IMR-90 (cell line): ENCODE measurements around the gene NPIPA5. TPM values are rescaled to one million over a fixed set of nuclear protein-coding genes. Genes with fewer than 3 reads are reported as not detected.
"Not testable (repeated sequence)": the region's sequence is repeated elsewhere in the genome, so short reads cannot be mapped to it uniquely, and the experiment has no call there.

Experiments
- ATAC-seq: fragments of 200-7000 bp; cut with Tn5 transposase; 2 replicates; pipeline ENCODE4 v1.9.1; 2020; ENCODE audit warnings: low read depth, mild to moderate bottlenecking, moderate library complexity
- BruUV-seq: library from RNA; stranded (reverse); fragments of 400-500 nt; replicated peaks from 2 replicates; lab custom pipeline; 2021; lab: Mats Ljungman, UMichigan
- CTCF ChIA-PET: fragments of 300-600 bp; formaldehyde crosslinking; extraction: SDS; loops from one replicate; lab custom pipeline; 2021; ENCODE audit warnings: antibody characterized with exemption; lab: Yijun Ruan, JAX
- POLR2A ChIA-PET: fragments of 300-600 bp; sonication (Branson Sonifier 250); formaldehyde crosslinking; loops from one replicate; lab custom pipeline; 2022; ENCODE audit warnings: antibody characterized with exemption; ENCODE audit not compliant: unreplicated experiment; lab: Charles Lee
- DNase-seq: peaks from one replicate; pipeline ENCODE4 v3.0.0; 2013
- H2AFZ ChIP-seq: replicated peaks from 2 replicates; pipeline ENCODE3; 2013; ENCODE audit warnings: low read length, mild to moderate bottlenecking; ENCODE audit not compliant: poor library complexity
- H2AK5ac ChIP-seq: 2 replicates; pipeline ENCODE4 v1.6.1; 2013; ENCODE audit warnings: low read depth, low read length, inconsistent platforms
- H2AK9ac ChIP-seq: replicated peaks from 2 replicates; pipeline ENCODE3; 2013; ENCODE audit warnings: mild to moderate bottlenecking, low read depth, low read length, moderate library complexity; ENCODE audit not compliant: poor library complexity
- H2BK120ac ChIP-seq: 2 replicates; pipeline ENCODE4 v1.6.1; 2013; ENCODE audit warnings: low read depth, low read length, inconsistent platforms
- H2BK15ac ChIP-seq: 3 replicates; pipeline ENCODE4 v1.6.1; 2013; ENCODE audit warnings: low read depth, low read length, inconsistent platforms
- H2BK20ac ChIP-seq: 2 replicates; pipeline ENCODE4 v1.6.1; 2013; ENCODE audit warnings: low read depth, mild to moderate bottlenecking, inconsistent platforms, low read length, moderate library complexity
- H2BK5ac ChIP-seq: 2 replicates; pipeline ENCODE4 v1.6.1; 2013; ENCODE audit warnings: mild to moderate bottlenecking, low read depth, low read length, inconsistent platforms; ENCODE audit not compliant: poor library complexity, severe bottlenecking
- H3K14ac ChIP-seq: replicated peaks from 2 replicates; pipeline ENCODE4 v1.6.1; 2013; ENCODE audit warnings: low read depth, low read length, inconsistent platforms
- H3K18ac ChIP-seq: 2 replicates; pipeline ENCODE4 v1.6.1; 2013; ENCODE audit warnings: low read depth, low read length, control low read depth
- H3K23ac ChIP-seq: 2 replicates; pipeline ENCODE4 v1.6.1; 2013; ENCODE audit warnings: low read depth, low read length, inconsistent platforms
- H3K27ac ChIP-seq: 2 replicates; pipeline ENCODE4 v1.5.1; 2013; ENCODE audit warnings: mild to moderate bottlenecking, control low read depth, low read length; ENCODE audit not compliant: insufficient read depth
- H3K27me3 ChIP-seq: 2 replicates; pipeline ENCODE4 v1.6.1; 2013; ENCODE audit warnings: low read length; ENCODE audit not compliant: control insufficient read depth, insufficient read depth
- H3K36me3 ChIP-seq: 2 replicates; pipeline ENCODE4 v1.6.1; 2013; ENCODE audit warnings: low read length, mixed read lengths; ENCODE audit not compliant: control insufficient read depth, insufficient read depth
- H3K4ac ChIP-seq: 2 replicates; pipeline ENCODE4 v1.6.1; 2013; ENCODE audit warnings: low read depth, low read length, inconsistent platforms
- H3K4me1 ChIP-seq: 2 replicates; pipeline ENCODE4 v1.6.1; 2013; ENCODE audit warnings: low read length, mixed read lengths; ENCODE audit not compliant: control insufficient read depth, insufficient read depth
- H3K4me2 ChIP-seq: 2 replicates; pipeline ENCODE4 v1.6.1; 2013; ENCODE audit warnings: low read depth, mild to moderate bottlenecking, control low read depth, low read length, moderate library complexity
- H3K4me3 ChIP-seq: 2 replicates; pipeline ENCODE4 v1.5.1; 2013; ENCODE audit warnings: low read depth, mild to moderate bottlenecking, control low read depth, low read length, moderate library complexity; ENCODE audit not compliant: insufficient read depth
- H3K56ac ChIP-seq: 2 replicates; pipeline ENCODE4 v1.6.1; 2013; ENCODE audit warnings: low read length, inconsistent platforms; ENCODE audit not compliant: insufficient read depth; ENCODE audit errors: extremely low read depth
- H3K79me1 ChIP-seq, 2 experiments: 2 replicates each; pipeline ENCODE4 v1.6.1; 2013; ENCODE audit warnings: low read length in 2 of 2, inconsistent platforms in 1 of 2, low read depth in 1 of 2
- H3K9ac ChIP-seq: 2 replicates; pipeline ENCODE4 v1.6.1; 2013; ENCODE audit warnings: low read depth, low read length, control low read depth
- H3K9me1 ChIP-seq: 2 replicates; pipeline ENCODE4 v1.6.1; 2013; ENCODE audit warnings: low read length, inconsistent platforms; ENCODE audit not compliant: insufficient read depth
- H3K9me3 ChIP-seq: 2 replicates; pipeline ENCODE4 v1.6.1; 2013; ENCODE audit warnings: low read length; ENCODE audit not compliant: control insufficient read depth, insufficient read depth
- H4K20me1 ChIP-seq: 2 replicates; pipeline ENCODE4 v1.6.1; 2013; ENCODE audit warnings: low read length, inconsistent platforms; ENCODE audit not compliant: insufficient read depth
- H4K5ac ChIP-seq: 2 replicates; pipeline ENCODE4 v1.6.1; 2013; ENCODE audit warnings: mild to moderate bottlenecking, low read depth, low read length, control low read depth
- H4K8ac ChIP-seq, 2 experiments: 2 replicates each; pipeline ENCODE4 v1.6.1; 2013; ENCODE audit warnings: low read depth in 2 of 2, low read length in 2 of 2, control low read depth in 1 of 2, inconsistent platforms in 1 of 2
- H4K91ac ChIP-seq: 2 replicates; pipeline ENCODE4 v1.6.1; 2013; ENCODE audit warnings: low read depth, low read length, inconsistent platforms; ENCODE audit not compliant: insufficient read depth
- WGBS, 2 experiments: methylation state at CpG; one replicate each; pipeline versions ENCODE4 v1.1.5 to v1.1.7; 2013; ENCODE audit warnings: missing lambda C conversion rate in 2 of 2; ENCODE audit not compliant: insufficient read length in 1 of 2; ENCODE audit errors: extremely low coverage in 2 of 2; 5-methylcytosine and 5-hydroxymethylcytosine counted together
- dilution Hi-C: fragments of 300-500 bp; cut with HindIII; formaldehyde crosslinking; loops from one replicate; pipeline ENCODE4 v1.14.3; 2018; ENCODE audit warnings: low sequenced_read_pairs; ENCODE audit not compliant: unreplicated experiment
- in situ Hi-C: fragments of 300-500 bp; cut with MboI; formaldehyde crosslinking; loops from 3 replicates; pipeline ENCODE4 v1.14.3; 2019; ENCODE audit warnings: low sequenced_read_pairs, inconsistent platforms, mixed read lengths
- intact Hi-C: fragments of 100-400 bp; cut with micrococcal nuclease; formaldehyde crosslinking; loops from 2 replicates; pipeline ENCODE4 v1.10.0; 2022
- polyA plus RNA-seq, 3 experiments: library from polyadenylated mRNA; depleted of rRNA; stranded (reverse); fragments of >200 nt; gene quantifications; 2 replicates each; pipeline ENCODE4 v1.2.3, GENCODE V29; 2012; ENCODE audit warnings: low replicate concordance in 1 of 3
- total RNA-seq: library from RNA; depleted of rRNA; stranded (reverse); fragments of >200 nt; gene quantifications from 2 replicates; pipeline ENCODE4 v1.2.3, GENCODE V29; 2012

NPIPA5 gene
- total and polyA plus RNA-seq, 2 of the 4 experiments (the other 2 are of a cell fraction), result 1.3 TPM; not detected in 1

DNA sequence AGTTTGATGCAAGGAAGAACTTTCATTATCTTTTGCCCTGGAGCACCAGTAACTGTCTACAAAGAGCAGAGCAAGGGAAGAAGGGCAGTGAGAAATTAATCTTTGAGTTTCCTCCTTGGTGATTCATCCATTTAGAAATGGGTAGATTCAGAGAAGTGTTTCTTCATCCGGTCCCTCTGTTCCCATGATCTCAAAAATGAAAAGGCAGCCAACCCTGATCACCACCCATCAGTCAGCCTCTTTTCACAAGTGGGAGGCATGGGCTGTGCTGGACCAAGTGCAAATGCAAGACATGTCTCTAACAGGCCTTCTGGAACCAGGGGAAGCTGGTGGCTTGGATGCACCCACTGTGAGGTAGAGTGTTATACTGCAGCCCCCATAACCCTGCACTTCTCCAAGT, 35.8 kb downstream of the NPIPA5 start:
- H3K9me1 ChIP-seq, H2AK9ac ChIP-seq, H2AK5ac ChIP-seq, H3K23ac ChIP-seq, POLR2A ChIA-PET, H2AFZ ChIP-seq, in situ Hi-C loops, H3K9ac ChIP-seq, H3K79me1 ChIP-seq, H3K56ac ChIP-seq, DNase-seq, H4K91ac ChIP-seq, H2BK20ac ChIP-seq, H3K9me3 ChIP-seq, H4K8ac ChIP-seq, H2BK120ac ChIP-seq, H3K36me3 ChIP-seq, dilution Hi-C loops, H3K4me1 ChIP-seq, H3K18ac ChIP-seq, H4K20me1 ChIP-seq, ATAC-seq, H3K4ac ChIP-seq, BruUV-seq, H3K27me3 ChIP-seq, H2BK15ac ChIP-seq, H3K4me3 ChIP-seq, CTCF ChIA-PET, H3K4me2 ChIP-seq, intact Hi-C loops, H3K27ac ChIP-seq, H3K14ac ChIP-seq, H2BK5ac ChIP-seq, H4K5ac ChIP-seq: not testable (repeated sequence)
- WGBS, 2 experiments, result no CpG with 5 or more reads among the region's 1 CpG

DNA sequence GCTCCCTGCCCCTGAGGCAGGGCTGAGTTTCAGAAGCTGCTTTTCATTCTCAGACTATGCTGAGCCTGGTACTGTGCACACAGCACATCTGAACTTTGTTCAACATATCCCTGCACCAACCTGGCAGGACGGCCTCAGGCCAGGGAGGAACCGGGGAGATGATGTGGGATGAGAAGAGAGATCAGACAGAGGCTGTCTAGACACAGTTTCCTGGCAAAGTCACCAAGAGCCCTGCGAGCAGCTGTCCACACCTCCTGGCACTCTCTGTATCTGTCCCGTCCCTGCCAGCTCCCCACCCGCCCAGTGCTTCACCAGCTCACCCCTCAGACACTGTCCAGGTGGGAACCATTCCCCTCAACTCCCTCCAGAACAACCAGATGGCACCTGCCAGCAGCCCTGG, 39.1 kb downstream of the NPIPA5 start:
- H3K4me3 ChIP-seq, ATAC-seq, H4K20me1 ChIP-seq, H3K9me1 ChIP-seq, H2BK20ac ChIP-seq, H3K4me1 ChIP-seq, H3K27me3 ChIP-seq, H2BK5ac ChIP-seq, H3K18ac ChIP-seq, H2AK9ac ChIP-seq, POLR2A ChIA-PET, H2BK15ac ChIP-seq, DNase-seq, H3K56ac ChIP-seq, H3K9ac ChIP-seq, in situ Hi-C loops, H2BK120ac ChIP-seq, intact Hi-C loops, H2AK5ac ChIP-seq, H3K36me3 ChIP-seq, BruUV-seq, dilution Hi-C loops, H3K4me2 ChIP-seq, H4K91ac ChIP-seq, H3K9me3 ChIP-seq, H3K4ac ChIP-seq, H3K27ac ChIP-seq, H3K79me1 ChIP-seq, CTCF ChIA-PET, H3K23ac ChIP-seq, H4K5ac ChIP-seq, H4K8ac ChIP-seq, H3K14ac ChIP-seq, H2AFZ ChIP-seq: not testable (repeated sequence)
- WGBS, 2 experiments, result no CpG with 5 or more reads among the region's 5 CpGs
